PC-9 (cell line): ENCODE data around the gene DENND4A. TPM values are rescaled to one million over a fixed set of nuclear protein-coding genes. Genes with fewer than 3 reads are reported as not detected.

Source experiments
- BruUV-seq: library from RNA; stranded (reverse); fragments of 400-500 nt; replicated peaks from 2 replicates; lab custom pipeline; 2021; lab: Mats Ljungman, UMichigan
- CTCF ChIA-PET: fragments of 300-600 bp; sonication (Branson Sonifier 250); formaldehyde crosslinking; loops from one replicate; lab custom pipeline; 2022; ENCODE audit warnings: antibody characterized with exemption; lab: Charles Lee
- POLR2A ChIA-PET: fragments of 300-600 bp; sonication (Branson Sonifier 250); formaldehyde crosslinking; loops from one replicate; lab custom pipeline; 2022; ENCODE audit warnings: antibody characterized with exemption; ENCODE audit not compliant: unreplicated experiment; lab: Charles Lee
- DNase-seq, 2 experiments: peaks; one replicate each; pipeline versions ENCODE4 v3.0.0 to v3.0.0-alpha.2; 2015 to 2022; ENCODE audit warnings: mixed read lengths in 1 of 2
- H2AFZ ChIP-seq: fragments of 200-600 bp; sonication (generic); 2 replicates; pipeline ENCODE4 v1.8.1; 2017; ENCODE audit warnings: antibody characterized with exemption
- H3F3A ChIP-seq: fragments of 200-600 bp; sonication (generic); 2 replicates; pipeline ENCODE4 v1.8.1; 2017; ENCODE audit warnings: antibody characterized with exemption, mild to moderate bottlenecking, low read depth; ENCODE audit not compliant: insufficient read depth
- H3K27ac ChIP-seq: fragments of 200-600 bp; sonication (generic); 2 replicates; pipeline ENCODE4 v1.6.1; 2016; ENCODE audit warnings: mixed run types
- H3K27me3 ChIP-seq: fragments of 200-600 bp; sonication (generic); 2 replicates; pipeline ENCODE4 v1.6.1; 2016; ENCODE audit warnings: low read depth, mixed run types; ENCODE audit not compliant: insufficient read depth
- H3K36me3 ChIP-seq: fragments of 200-600 bp; sonication (generic); 2 replicates; pipeline ENCODE4 v1.6.1; 2016; ENCODE audit warnings: low read depth, mixed run types
- H3K4me1 ChIP-seq: fragments of 200-600 bp; sonication (generic); replicated peaks from 2 replicates; pipeline ENCODE4 v1.6.1; 2016; ENCODE audit warnings: mixed run types; ENCODE audit not compliant: insufficient read depth
- H3K4me2 ChIP-seq: fragments of 200-600 bp; sonication (generic); 2 replicates; pipeline ENCODE4 v1.6.1; 2017; ENCODE audit warnings: mixed run types
- H3K4me3 ChIP-seq: fragments of 200-600 bp; sonication (generic); 2 replicates; pipeline ENCODE4 v1.6.1; 2016; ENCODE audit warnings: mixed run types
- H3K79me2 ChIP-seq: fragments of 200-600 bp; sonication (generic); 2 replicates; pipeline ENCODE4 v1.6.1; 2017; ENCODE audit warnings: low read depth, mixed run types
- H3K9me2 ChIP-seq: fragments of 200-600 bp; sonication (generic); 2 replicates; pipeline ENCODE4 v1.8.1; 2017; ENCODE audit warnings: mild to moderate bottlenecking; ENCODE audit not compliant: insufficient read depth
- H3K9me3 ChIP-seq: fragments of 200-600 bp; sonication (generic); 2 replicates; pipeline ENCODE4 v1.8.1; 2016; ENCODE audit warnings: low read depth; ENCODE audit not compliant: insufficient read depth
- H4K20me1 ChIP-seq: fragments of 200-600 bp; sonication (generic); 2 replicates; pipeline ENCODE4 v1.8.1; 2017; ENCODE audit not compliant: insufficient read depth
- CTCF ChIP-seq: fragments of 200-600 bp; sonication (generic); conservative IDR thresholded peaks from 2 replicates; pipeline ENCODE4 v1.6.1; 2017; ENCODE audit warnings: mixed run types, antibody characterized with exemption, mild to moderate bottlenecking, moderate library complexity
- EZH2 ChIP-seq: fragments of 200-600 bp; sonication (generic); IDR thresholded peaks from 2 replicates; pipeline ENCODE4 v1.8.0; 2017; ENCODE audit warnings: antibody characterized with exemption, low read depth
- intact Hi-C: fragments of 100-400 bp; cut with micrococcal nuclease; formaldehyde crosslinking; loops from one replicate; pipeline ENCODE4 v1.10.0; 2022; ENCODE audit not compliant: unreplicated experiment
- total RNA-seq: library from RNA; stranded (reverse); gene quantifications from 2 replicates; pipeline ENCODE4 v1.2.3, GENCODE V29; 2021

The DENND4A gene
- total RNA-seq, 1 experiment from 2014 or later = 16.3 TPM

GRCh38 chr15:65660927-65661326 is 131.2 kb downstream of the DENND4A start:
- Histone ChIP-seq H3K4me2 (no peak overlapping the region), H4K20me1 (no peaks in the 10 kb centered on the region), H3K36me3 (no peaks in the 10 kb centered on the region), H3K4me3 (no peak overlapping the region), H3K27ac (no peak overlapping the region), H2AFZ (no peak overlapping the region), H3K9me2 (no peaks in the 10 kb centered on the region), H3F3A (peaks cover 7% of the 10 kb centered on the region; the same call in 1 of the 2 replicates), H3K79me2 (no peaks in the 10 kb centered on the region), H3K9me3 (no peaks in the 10 kb centered on the region), H3K27me3 (no peaks in the 10 kb centered on the region), H3K4me1 (no peaks in the 10 kb centered on the region)
- BruUV-seq = no TSS peak
- ChIA-PET CTCF (no interaction called here), POLR2A (interaction anchor here (0.6 kb wide), 1 partner anchor 148 kb away, joined by 5 read pairs; no protein-coding TSS in a partner anchor)
- intact Hi-C loops = no loop called here
- DNase-seq = no peak
- TF ChIP-seq EZH2 (no peak), CTCF (no peak)

- H3K4me2 ChIP-seq = no peak overlapping the region
- no peak overlapping the region for H2AFZ ChIP-seq
- no peaks in the 10 kb centered on the region for H4K20me1 ChIP-seq
- intact Hi-C loops = no loop called here
- H3K9me2 ChIP-seq = no peaks in the 10 kb centered on the region
- no peaks in the 10 kb centered on the region for H3K27me3 ChIP-seq
- no peak overlapping the region for H3K4me3 ChIP-seq
- no peaks in the 10 kb centered on the region for H3K79me2 ChIP-seq
- ChIA-PET CTCF (no interaction called here), POLR2A (interaction anchor here (0.7 kb wide), 1 partner anchor 22 kb away, joined by 3 read pairs; no protein-coding TSS in a partner anchor)
- H3K9me3 ChIP-seq = no peaks in the 10 kb centered on the region
- no peak overlapping the region for H3K27ac ChIP-seq
- H3F3A ChIP-seq = peaks cover 7% of the 10 kb centered on the region; the same call in 1 of the 2 replicates
- H3K4me1 ChIP-seq = no peaks in the 10 kb centered on the region; the same call in 1 of the 2 replicates
- BruUV-seq = no TSS peak
- H3K36me3 ChIP-seq = no peaks in the 10 kb centered on the region
- no peak for DNase-seq
- no peak for TF ChIP-seq EZH2
- TF ChIP-seq CTCF = no peak
Measured at GRCh38 chr15:65659502-65660052, 132.5 kb downstream of the DENND4A start.

GRCh38 chr15:65655457-65655856 is 136.6 kb downstream of the DENND4A start:
- Histone ChIP-seq H2AFZ (no peak overlapping the region), H3K9me2 (no peaks in the 10 kb centered on the region), H3K79me2 (no peaks in the 10 kb centered on the region), H3F3A (peaks cover 7% of the 10 kb centered on the region; the same call in 1 of the 2 replicates), H3K4me1 (peaks cover 9% of the 10 kb centered on the region; the same call in 1 of the 2 replicates), H3K27ac (no peak overlapping the region), H3K36me3 (no peaks in the 10 kb centered on the region), H3K9me3 (no peaks in the 10 kb centered on the region), H3K4me2 (no peak overlapping the region), H3K4me3 (no peak overlapping the region), H3K27me3 (no peaks in the 10 kb centered on the region), H4K20me1 (no peaks in the 10 kb centered on the region)
- ChIA-PET POLR2A (no interaction called here), CTCF (no interaction called here)
- intact Hi-C loops = no loop called here
- no TSS peak for BruUV-seq
- TF ChIP-seq CTCF (no peak), EZH2 (no peak)
- DNase-seq = no peak
